DMS53 treated with DMSO at 0.1 percent for 48 hours (cell line): Measurements from ENCODE around the gene B3GNT4.
"Not testable (repeated sequence)": the region's sequence is repeated elsewhere in the genome, so short reads cannot be mapped to it uniquely, and the experiment has no call there.

Source experiments
- DNase-seq: peaks from one replicate; lab custom pipeline; 2025; ENCODE audit not compliant: unreplicated experiment; lab: John Stamatoyannopoulos, UW

B3GNT4 gene

DNA sequence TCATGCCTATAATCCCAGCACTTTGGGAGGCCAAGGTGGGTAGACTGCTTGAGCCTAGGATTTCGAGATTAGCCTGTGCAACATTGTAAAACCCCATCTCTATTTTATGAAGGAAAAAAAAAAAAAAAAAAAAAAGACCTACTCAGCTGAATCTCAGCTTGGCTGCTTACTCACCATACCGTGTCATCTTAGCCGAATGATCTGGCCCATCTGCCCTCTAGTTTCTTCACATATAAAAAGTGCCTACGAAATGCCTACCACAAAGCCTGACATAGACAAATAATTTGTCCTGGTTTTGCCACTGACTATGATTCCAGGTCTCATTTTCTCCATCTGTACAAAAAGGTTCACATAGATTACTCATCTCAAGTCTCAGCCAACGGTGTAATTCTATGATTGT, 12.3 kb downstream of the B3GNT4 start:
- DNase-seq, result no peak

GRCh38 chr12:122216445-122216844, 12.9 kb downstream of the B3GNT4 start:
- DNase-seq, result no peak

GRCh38 chr12:122225683-122226365, 22.3 kb downstream of the B3GNT4 start, which contains the start of gene DIABLO:
Gene DIABLO, minus strand, starts transcription at chr12:122226052. Its CDS starts 38 bp downstream, at chr12:122226014.
- peak; percentile 98 for DNase-seq

DNA sequence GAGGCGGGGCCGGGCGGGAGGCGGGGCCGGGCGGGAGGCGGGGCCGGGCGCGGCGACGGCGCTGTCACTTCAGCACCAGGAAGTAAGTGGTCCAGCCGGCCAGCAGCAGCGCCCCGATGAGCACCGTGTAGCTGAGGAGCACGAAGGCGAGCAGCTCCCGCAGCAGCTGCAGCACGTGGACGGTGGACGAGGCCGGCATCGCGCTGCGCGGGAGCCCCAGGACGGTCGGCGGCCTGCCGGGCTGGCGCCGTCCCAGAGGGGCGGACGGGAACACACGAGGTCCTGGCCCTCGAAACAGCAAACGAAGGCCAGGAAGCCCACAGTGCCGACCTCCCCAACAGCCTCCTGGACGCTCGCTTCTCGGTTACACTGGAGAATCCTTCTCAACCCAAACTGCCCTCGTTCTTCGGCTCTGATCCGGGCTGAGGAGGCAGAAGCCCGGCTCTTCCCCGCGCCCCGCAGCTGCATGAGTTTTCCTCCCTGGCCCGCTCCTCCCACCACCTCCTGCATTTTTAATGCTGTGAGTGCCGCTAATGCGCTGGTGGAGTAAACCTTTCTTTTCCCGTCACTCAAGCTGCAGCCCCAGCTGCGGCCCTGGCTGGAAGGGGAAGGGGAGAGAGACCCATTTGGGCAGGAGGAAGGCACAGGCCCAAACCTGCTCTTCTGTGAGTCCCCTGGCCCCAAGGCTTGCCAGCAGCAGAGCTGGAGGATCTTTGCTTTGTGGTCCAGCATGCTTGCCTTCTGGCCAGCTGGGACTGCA, 23.0 kb downstream of the B3GNT4 start:
- DNase-seq, result no peak

GRCh38 chr12:122227341-122227740, 23.8 kb downstream of the B3GNT4 start:
- DNase-seq, result no peak

DNA sequence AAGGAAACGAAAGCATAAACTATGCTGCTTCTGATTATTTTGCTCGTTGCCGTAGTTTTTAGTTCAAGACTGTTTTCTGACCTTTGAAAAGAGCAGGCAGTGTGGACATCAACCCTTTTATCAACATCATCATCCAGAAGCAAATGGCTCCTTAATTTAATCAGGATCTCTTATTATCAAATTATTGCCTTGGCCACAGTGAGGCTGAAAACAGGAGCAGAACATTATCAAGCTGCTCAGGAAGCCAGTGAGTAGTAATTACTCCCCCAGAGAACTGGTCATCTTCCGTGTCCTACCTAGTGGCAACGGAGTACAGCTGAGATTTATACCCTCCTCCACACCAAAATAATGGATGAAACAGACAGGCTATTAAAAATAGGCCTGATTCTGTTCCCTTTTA, 24.6 kb downstream of the B3GNT4 start:
- no peak for DNase-seq

DNA sequence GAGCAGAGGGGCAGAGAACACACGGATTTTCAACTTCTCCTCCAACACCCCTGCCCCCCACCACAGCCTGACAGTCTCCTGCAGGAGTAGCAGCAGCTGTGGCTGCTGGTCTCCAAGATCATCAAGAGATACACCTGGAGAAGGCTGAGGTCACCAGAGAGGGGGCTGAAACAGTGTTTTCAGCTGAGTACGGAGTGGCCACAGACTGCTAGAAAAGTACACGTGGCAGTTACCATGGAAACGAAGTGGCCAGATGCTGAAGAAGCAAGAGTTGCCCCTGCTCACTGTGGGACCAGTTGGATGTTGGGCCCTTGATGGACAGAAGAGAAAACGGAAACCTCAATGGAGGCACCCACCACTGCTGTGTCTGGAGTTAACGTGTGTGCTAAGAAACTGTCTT, 27.3 kb downstream of the B3GNT4 start:
- DNase-seq, result no peak

DNA sequence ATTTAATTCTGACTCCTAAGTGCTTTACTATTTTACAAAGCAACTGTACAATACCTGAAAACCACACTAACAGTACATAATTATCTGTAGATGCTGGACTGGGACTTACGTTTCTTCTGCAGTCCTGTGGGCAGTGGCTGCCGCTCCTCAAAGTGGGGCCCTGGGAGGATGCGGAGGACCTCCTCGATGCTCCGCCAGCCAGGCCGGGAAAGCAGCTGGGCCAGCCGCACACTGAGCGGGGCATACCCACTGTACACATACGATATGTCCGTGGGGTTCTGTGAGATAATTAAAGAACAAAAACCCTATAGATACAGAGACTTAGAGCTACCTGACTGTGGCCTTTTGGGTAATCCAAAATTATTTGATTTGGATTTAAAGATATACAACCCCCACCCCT, 29.2 kb downstream of the B3GNT4 start:
- DNase-seq, result no peak

- DNase-seq, result no peak
Measured at GRCh38 chr12:122235741-122236140, 32.2 kb downstream of the B3GNT4 start.

DNA sequence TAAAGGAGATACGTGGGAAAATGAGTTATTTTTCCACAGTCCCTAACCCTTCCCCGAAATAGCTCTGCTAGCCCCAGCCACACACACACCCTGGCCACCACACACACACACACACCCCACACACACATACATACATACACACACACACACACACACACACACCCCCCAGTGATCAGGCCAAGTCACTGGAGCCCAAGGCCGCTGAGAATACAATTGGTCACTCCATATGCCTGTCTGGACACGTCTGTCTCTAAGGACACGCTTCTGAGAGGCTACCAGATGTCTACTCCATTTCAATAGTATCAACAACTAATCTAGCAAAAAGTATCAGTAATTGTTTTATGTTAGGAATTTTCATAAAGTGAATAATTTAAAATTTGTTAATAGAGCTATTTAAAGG, 35.4 kb downstream of the B3GNT4 start:
- DNase-seq, result no peak

- no peak for DNase-seq
Measured at GRCh38 chr12:122243965-122244364, 40.5 kb downstream of the B3GNT4 start.

DNA sequence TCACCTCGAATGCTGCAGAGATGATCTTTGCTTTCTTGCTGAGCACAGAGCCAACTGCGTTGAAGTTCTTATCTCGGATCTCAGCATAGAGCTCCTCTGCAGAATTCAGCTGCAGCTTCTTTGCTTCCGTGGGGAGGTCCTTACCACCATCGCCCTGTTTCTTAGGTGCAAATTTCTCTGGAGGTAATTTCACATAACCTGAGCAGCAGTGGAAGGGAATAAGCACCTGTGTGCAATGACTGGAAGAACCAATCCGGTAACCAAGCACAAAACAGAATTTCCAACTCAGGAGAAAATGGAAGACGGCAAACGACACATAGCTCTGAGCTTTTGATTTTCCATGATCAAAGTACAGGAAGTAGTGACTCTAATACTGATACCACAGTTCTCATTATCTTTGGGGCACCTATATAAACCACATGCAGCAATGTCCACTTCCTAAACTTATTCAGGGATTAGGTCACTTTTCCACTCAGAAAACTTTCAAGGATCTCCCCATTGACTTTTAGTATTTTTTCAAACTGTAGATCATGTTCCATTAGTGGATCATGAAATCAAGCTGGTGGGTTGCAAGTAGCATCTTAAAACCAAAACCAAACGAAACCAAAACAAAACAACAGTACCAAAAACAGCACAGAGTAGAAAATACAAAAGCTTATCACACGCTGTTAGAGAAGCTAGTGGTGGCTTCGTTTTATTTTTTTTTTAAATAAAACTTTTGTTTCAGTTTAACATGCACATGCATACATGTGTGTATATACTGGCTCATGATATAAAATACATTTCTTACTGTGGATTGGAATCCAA, 41.3 kb downstream of the B3GNT4 start:
- no peak for DNase-seq

DNA sequence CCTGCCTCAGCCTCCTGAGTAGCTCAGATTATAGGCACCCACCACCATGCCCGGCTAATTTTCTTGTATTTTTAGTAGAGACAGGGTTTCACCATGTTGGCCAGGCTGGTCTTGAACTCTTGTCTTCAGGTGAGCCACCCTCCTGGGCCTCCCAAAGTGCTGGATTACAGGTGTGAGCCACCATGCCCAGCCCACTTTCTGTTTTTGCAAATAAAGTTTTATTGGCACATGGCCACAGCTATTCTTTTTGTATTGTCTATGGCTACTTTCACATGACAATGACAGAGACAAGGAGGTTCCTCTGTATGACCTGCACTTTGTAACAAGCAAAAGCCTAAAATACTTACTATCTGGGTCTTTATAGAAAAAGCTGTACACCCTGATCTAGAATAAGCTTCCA, 42.0 kb downstream of the B3GNT4 start:
- DNase-seq, result no peak

DNA sequence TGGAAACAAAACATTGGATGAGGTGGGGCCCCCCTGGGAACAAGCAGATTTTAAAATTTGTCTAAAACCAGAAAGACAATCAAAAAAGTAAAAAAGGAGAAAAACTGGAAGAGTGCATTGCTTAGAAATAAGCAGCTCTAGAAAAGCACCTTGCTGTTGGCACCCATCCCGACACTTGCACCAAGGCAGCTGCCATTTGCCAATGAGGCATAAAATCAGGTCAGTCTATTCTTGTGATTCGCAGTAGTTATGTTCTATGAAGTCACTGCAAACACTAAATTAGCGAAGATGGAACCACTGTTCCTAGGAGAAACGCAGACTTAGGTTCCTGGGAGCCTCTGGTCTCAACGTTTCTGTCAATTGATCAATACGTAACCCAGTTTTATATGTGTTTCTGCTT, 46.5 kb downstream of the B3GNT4 start:
- DNase-seq, result no peak

- no peak for DNase-seq
Measured at GRCh38 chr12:122250536-122250935, 47.0 kb downstream of the B3GNT4 start.

DNA sequence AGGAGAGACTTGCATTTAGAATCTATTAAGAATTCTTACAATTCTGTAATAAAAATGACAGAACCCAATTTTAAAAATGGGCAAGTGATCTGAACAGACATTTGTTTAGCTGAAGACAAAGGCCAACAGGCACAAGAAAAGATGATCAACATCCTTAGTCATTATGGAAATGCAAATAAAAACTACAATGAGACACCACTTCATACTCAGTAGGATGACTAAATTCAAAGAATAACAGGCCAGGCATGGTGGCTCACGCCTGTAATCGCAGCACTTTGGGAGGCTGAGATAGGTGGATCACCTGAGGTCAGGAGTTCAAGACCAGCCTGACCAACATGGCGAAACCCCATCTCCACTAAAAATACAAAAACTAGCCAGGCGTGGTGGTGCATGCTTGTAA, 55.0 kb downstream of the B3GNT4 start:
- not testable (repeated sequence) for DNase-seq
